GM18909 (cell line): ENCODE data around the gene MYO1H.
A peak's percentile ranks its signal among the peaks of the same experiment; 100 is the strongest.

Source experiments
- ATAC-seq: cut with Tn5 transposase; IDR thresholded peaks from one replicate; pipeline ENCODE4 v1.9.1; 2021; ENCODE audit warnings: mild to moderate bottlenecking; ENCODE audit not compliant: unreplicated experiment, poor library complexity

Gene MYO1H

GRCh38 chr12:109343677-109344076, 4.0 kb upstream of the MYO1H start:
- no peak for ATAC-seq

GRCh38 chr12:109345428-109345827, 2.3 kb upstream of the MYO1H start:
- no peak for ATAC-seq

GRCh38 chr12:109346920-109347319, 780 bp upstream of the MYO1H start:
- ATAC-seq: no peak

- no peak for ATAC-seq
Observed at GRCh38 chr12:109352184-109352583, 4.5 kb downstream of the MYO1H start.

GRCh38 chr12:109356577-109356976, 8.9 kb downstream of the MYO1H start:
- ATAC-seq: no peak

GRCh38 chr12:109357032-109357431, 9.3 kb downstream of the MYO1H start:
- no peak for ATAC-seq

- ATAC-seq: no peak
Observed at GRCh38 chr12:109358154-109358869, 10.6 kb downstream of the MYO1H start.

GRCh38 chr12:109359131-109359690, 11.5 kb downstream of the MYO1H start:
- no peak for ATAC-seq

GRCh38 chr12:109369831-109370230, 22.1 kb downstream of the MYO1H start:
- no peak for ATAC-seq

GRCh38 chr12:109377139-109377685, 29.5 kb downstream of the MYO1H start:
- ATAC-seq: no peak

GRCh38 chr12:109378569-109378968, 30.9 kb downstream of the MYO1H start:
- ATAC-seq: no peak

GRCh38 chr12:109382031-109382430, 34.3 kb downstream of the MYO1H start:
- ATAC-seq: no peak

GRCh38 chr12:109383240-109383639, 35.5 kb downstream of the MYO1H start:
- ATAC-seq: no peak

GRCh38 chr12:109385339-109386058, 37.8 kb downstream of the MYO1H start:
- ATAC-seq: no peak

- no peak for ATAC-seq
Observed at GRCh38 chr12:109386059-109386433, 38.3 kb downstream of the MYO1H start.

- ATAC-seq: no peak
Observed at GRCh38 chr12:109387425-109388166, 39.9 kb downstream of the MYO1H start.

GRCh38 chr12:109388167-109388563, 40.5 kb downstream of the MYO1H start:
- ATAC-seq: no peak

GRCh38 chr12:109389146-109389545, 41.4 kb downstream of the MYO1H start:
- no peak for ATAC-seq

- ATAC-seq: peak; percentile 44
Observed at GRCh38 chr12:109393437-109394345, 46.0 kb downstream of the MYO1H start.

- no peak for ATAC-seq
Observed at GRCh38 chr12:109394891-109395290, 47.2 kb downstream of the MYO1H start.
